ENCODE results near the gene TOGARAM2. TPM values are rescaled to one million over a fixed set of nuclear protein-coding genes. Genes with fewer than 3 reads are reported as not detected.

Gene TOGARAM2
- total and polyA plus RNA-seq, 2 of the 8 experiments (the other 6 are each of a cell fraction or from before 2014, with no cell fraction given): 0.42 to 1.4 TPM

GRCh38 chr2:29025711-29026110, 44.6 kb downstream of the TOGARAM2 start:
- POLR2A ChIA-PET (ENCODE audit: partially characterized antibody): no interaction called here
- no peak overlapping the region for H4K5ac ChIP-seq (ENCODE audit: insufficient read length, low read depth, low read length)
- H3K56ac ChIP-seq (replicated peaks; ENCODE audit: insufficient read length, low read depth, low read length): no peak overlapping the region
- no peaks in the 10 kb centered on the region for H3K23me2 ChIP-seq (ENCODE audit: low read depth, low read length)
- H2BK15ac ChIP-seq (ENCODE audit: low read length): no peak overlapping the region
- no peak overlapping the region for H2AK5ac ChIP-seq (ENCODE audit: low read depth, low read length)
- no peak overlapping the region for H2BK120ac ChIP-seq (replicated peaks; ENCODE audit: low read depth, low read length)
- H3K14ac ChIP-seq (ENCODE audit: insufficient read length): no peak overlapping the region
- 89% methylated on average over 3 of the region's 3 CpGs; no CpG with 5 or more reads in 1 of the 2 experiments for WGBS, 2 experiments (ENCODE audit: extremely low coverage in 1 of 2, insufficient coverage in 1 of 2, insufficient read length in 1 of 2, insufficient replicate concordance in 2 of 2, low coverage in 1 of 2, low lambda C conversion rate in 2 of 2, missing lambda C conversion rate in 1 of 2)
- no peaks in the 10 kb centered on the region for H3K9me3 ChIP-seq (ENCODE audit: insufficient read depth in 2 of 2, low read depth in 1 of 2, low read length in 1 of 2)
- H2AFZ ChIP-seq (ENCODE audit: low read length): no peak overlapping the region
- H3K4me3 ChIP-seq (ENCODE audit: extremely low read depth in 1 of 4, insufficient read depth in 2 of 4, low read depth in 3 of 4, low read length in 4 of 4): no peak overlapping the region
- H3K36me3 ChIP-seq (ENCODE audit: control insufficient read depth in 2 of 4, insufficient read depth in 4 of 4, low read length in 3 of 4): no peaks in the 10 kb centered on the region
- CTCF ChIA-PET (ENCODE audit: partially characterized antibody): interaction anchor here (1.0 to 1.6 kb wide), 3 partner anchors 15 to 157 kb away, joined by 3 to 6 read pairs (median 4); no protein-coding TSS in a partner anchor
- H2BK5ac ChIP-seq (ENCODE audit: low read depth, low read length): no peak overlapping the region
- no peak overlapping the region for H2BK20ac ChIP-seq (ENCODE audit: low read length)
- no peak overlapping the region for H3K18ac ChIP-seq (ENCODE audit: extremely low read depth, low read length)
- no peak for TF ChIP-seq CEBPB (IDR thresholded peaks at IDR 0.05; ENCODE audit: low read depth, low read length)
- TF ChIP-seq E2F6 (IDR thresholded peaks at IDR 0.05): no peak
- no peak for TF ChIP-seq MAX (IDR thresholded peaks at IDR 0.05)
- no peak for TF ChIP-seq TBP (IDR thresholded peaks at IDR 0.05; ENCODE audit: low read depth, low read length)
- TF ChIP-seq CBX5 (IDR thresholded peaks at IDR 0.05; ENCODE audit: low read depth, low read length): no peak
- no peak for TF ChIP-seq NANOG (IDR thresholded peaks at IDR 0.05; ENCODE audit: insufficient read depth, low read depth, low read length, poor library complexity, severe bottlenecking)
- TF ChIP-seq RNF2 (IDR thresholded peaks at IDR 0.05; ENCODE audit: borderline replicate concordance, low read depth, low read length, missing control alignments, poor library complexity, severe bottlenecking): no peak
- no peak for TF ChIP-seq SIN3A (conservative IDR thresholded peaks at IDR 0.05 in 1 of 2, IDR thresholded peaks at IDR 0.05 in 1 of 2; ENCODE audit: low read depth in 1 of 2, low read length in 2 of 2)
- H3K9ac ChIP-seq (replicated peaks in 1 of 4; ENCODE audit: extremely low read depth in 1 of 4, low read depth in 3 of 4, low read length in 3 of 4): no peak overlapping the region
- H3K4me2 ChIP-seq (ENCODE audit: insufficient read depth in 1 of 2, low read depth in 2 of 2, low read length in 2 of 2): no peak overlapping the region
- H3K27ac ChIP-seq (ENCODE audit: low read depth, low read length): no peak overlapping the region
- no peaks in the 10 kb centered on the region for H3K79me2 ChIP-seq (ENCODE audit: control insufficient read depth in 1 of 2, insufficient read depth in 2 of 2, low read length in 2 of 2)
- no peaks in the 10 kb centered on the region for H4K20me1 ChIP-seq (replicated peaks in 1 of 2; ENCODE audit: control insufficient read depth in 1 of 2, insufficient read depth in 2 of 2, low read length in 2 of 2)
- no peak overlapping the region for H2BK12ac ChIP-seq (ENCODE audit: low read depth, low read length)
- no peak overlapping the region for H4K91ac ChIP-seq (replicated peaks; ENCODE audit: insufficient read length, low read length)
- no peaks in the 10 kb centered on the region for H3K4me1 ChIP-seq (replicated peaks in 1 of 4; ENCODE audit: control insufficient read depth in 3 of 4, insufficient read depth in 4 of 4, low read length in 3 of 4)
- FAIRE-seq: no peak
- no peak overlapping the region for H3K4ac ChIP-seq (replicated peaks; ENCODE audit: insufficient read length, low read depth, low read length)
- no peaks in the 10 kb centered on the region for H3K79me1 ChIP-seq (ENCODE audit: low read depth, low read length)
- H3K27me3 ChIP-seq (replicated peaks in 1 of 4; ENCODE audit: control insufficient read depth in 3 of 4, extremely low read depth in 1 of 4, insufficient read depth in 3 of 4, low read length in 3 of 4): no peaks in the 10 kb centered on the region
- no peak for DNase-seq (ENCODE audit: low read depth in 1 of 2, low spot score in 2 of 2)
- H4K8ac ChIP-seq (ENCODE audit: extremely low read depth, insufficient read depth, low read length): no peak overlapping the region
- H3K23ac ChIP-seq (ENCODE audit: insufficient read length): no peak overlapping the region

Measured in H1 (cell line).